HG03025 (cell line): Measurements from ENCODE around the gene PCOLCE2.
"Not testable (repeated sequence)": the region's sequence is repeated elsewhere in the genome, so short reads cannot be mapped to it uniquely, and the experiment has no call there.

ENCODE experiments used
- ATAC-seq: cut with Tn5 transposase; IDR thresholded peaks from one replicate; pipeline ENCODE4 v1.9.1; 2021; ENCODE audit warnings: mild to moderate bottlenecking, moderate library complexity; ENCODE audit not compliant: unreplicated experiment, low FRiP score

PCOLCE2 gene

DNA sequence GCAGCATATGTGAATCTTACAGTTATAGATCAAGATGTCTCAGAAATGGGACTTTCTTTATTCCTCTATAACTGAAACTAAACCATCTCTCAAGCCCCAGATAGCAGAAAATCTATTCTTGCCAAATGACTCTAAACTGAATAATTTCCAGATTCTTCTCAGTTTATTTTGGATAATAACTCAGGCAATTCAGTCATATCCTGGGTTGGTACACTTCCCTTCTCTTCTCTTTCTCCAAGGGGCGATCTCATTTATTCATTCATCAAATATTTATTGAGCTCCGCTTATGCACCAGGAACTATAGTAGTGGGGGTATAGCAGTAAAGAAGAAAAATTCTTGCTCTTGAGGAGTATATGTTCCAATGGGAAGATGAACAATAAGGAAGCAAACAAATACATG lies 13.5 kb upstream of the PCOLCE2 start:
- no peak for ATAC-seq

GRCh38 chr3:142898346-142899213 lies 9.7 kb upstream of the PCOLCE2 start:
- ATAC-seq, result no peak

DNA sequence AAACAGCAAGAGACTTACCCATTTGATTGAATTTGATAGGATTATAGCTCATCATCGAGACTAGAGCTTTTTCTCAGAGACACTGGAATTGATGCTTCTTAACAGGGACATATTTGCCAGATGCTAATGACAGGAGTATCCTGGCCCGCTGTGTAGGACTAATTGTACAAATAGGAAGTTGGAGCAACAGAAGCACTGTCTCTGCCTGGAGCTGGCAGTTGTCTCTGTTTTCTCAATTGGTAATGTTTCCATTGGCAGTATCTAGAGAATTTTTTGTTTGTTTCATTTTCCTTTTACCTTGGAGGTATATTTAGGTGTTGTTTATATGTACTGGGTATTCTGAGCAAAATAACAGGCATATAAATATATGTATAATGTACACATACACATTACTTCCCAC lies 8.9 kb upstream of the PCOLCE2 start:
- no peak for ATAC-seq

- ATAC-seq, result no peak
Observed at GRCh38 chr3:142896996-142897395, 8.1 kb upstream of the PCOLCE2 start.

DNA sequence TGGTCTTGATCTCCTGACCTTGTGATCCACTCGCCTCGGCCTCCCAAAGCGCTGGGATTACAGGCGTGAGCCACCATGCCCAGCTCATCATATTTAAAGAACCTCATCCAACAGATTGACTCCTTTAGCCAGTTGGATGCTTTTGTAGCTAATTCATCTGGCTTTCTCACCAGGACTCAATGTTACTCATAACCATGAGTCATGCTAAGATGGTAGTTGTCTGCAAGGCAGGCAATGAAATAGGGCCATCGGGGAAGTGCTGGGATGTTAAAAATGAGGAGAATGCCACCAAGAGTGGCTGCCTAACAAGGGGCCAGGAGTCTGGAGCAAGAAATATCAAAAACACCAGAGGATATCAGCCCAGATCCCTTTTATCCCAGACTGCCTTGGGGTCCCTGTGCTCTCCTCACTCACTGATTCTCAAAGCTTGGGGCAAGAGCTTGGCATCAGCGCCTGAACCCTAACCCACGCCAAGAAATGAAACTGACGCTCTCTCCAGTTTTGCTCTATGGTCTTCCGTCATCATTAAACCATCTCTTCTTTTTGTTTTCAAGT lies 7.4 kb upstream of the PCOLCE2 start:
- no peak for ATAC-seq

DNA sequence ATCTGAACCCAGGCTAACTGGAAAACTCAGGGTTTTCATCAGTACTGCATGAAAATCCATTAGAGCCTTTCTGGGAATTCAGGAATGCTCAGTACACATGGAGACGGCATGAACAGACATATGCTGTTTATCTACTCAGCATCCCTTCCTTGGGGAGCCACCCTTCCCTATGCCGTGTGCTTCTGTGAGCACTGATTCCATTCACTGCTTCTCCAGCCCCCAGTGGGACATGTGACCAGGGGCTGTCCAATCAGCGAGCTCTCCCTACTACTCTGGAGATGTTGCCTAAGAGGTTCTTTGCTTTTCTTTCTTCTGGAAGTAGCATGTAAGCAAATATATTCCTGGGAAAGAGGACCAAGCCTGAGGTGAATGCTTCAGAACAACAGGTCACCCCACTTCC lies 5.6 kb upstream of the PCOLCE2 start:
- ATAC-seq, result no peak

- ATAC-seq, result no peak
Observed at GRCh38 chr3:142892714-142893113, 3.8 kb upstream of the PCOLCE2 start.

DNA sequence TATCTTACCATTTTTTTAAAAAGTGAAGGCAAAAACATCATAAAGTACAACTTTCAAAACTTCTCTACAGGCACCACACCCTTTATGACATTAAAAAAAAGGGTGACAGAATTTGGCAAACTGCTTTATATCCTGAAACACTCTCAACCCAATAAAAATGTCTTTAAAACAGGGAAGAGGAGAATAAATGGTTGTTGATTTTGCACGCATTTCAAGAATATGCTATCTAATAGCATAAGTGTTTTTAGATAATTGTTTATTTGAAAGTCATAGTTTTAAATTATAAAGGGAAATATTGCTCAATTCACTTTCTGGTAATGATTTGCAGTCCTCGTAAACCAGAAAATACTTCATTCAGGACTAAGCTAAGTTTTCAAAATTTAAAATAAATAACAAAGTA lies 1.7 kb upstream of the PCOLCE2 start:
- no peak for ATAC-seq

DNA sequence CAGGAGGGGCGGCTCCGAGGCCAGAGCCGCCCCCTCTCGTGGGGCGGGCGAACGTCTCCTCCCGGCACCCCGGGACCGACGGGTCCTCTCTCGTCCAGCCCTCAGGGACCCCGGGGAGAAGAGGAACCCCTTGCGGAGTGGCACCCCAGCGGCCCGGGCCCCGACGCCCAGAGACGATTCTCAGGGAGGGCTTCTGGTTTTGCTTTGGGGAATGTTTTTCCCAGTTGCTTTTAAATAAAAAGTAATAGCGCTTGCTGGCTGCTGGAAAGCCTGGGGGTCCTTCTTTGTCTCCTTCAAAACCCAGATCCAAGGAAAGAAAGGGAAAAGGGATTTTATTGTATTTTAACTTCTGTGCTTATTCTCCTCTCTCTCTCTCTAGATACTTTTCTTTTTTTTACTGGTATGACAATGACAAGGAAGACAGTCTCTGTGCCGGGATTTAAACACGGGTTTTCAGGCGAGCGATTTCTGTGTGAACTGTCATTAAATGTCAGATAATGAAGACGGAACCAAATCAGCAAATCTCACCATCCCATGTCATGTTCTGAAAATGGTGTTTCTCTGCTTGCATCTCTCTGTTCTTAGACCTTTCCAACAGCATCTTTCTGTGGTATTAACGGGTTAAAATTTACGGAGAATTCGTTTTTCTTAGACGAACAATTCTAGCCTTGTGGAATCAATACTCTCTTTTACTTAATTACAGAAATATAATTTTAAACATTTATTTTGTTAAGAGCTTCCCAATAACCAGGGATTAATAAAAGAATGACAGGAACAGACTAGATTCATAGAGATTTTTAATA lies 530 bp upstream of the PCOLCE2 start:
- no peak for ATAC-seq

- ATAC-seq, result no peak
Observed at GRCh38 chr3:142888099-142888480, 793 bp downstream of the PCOLCE2 start.

DNA sequence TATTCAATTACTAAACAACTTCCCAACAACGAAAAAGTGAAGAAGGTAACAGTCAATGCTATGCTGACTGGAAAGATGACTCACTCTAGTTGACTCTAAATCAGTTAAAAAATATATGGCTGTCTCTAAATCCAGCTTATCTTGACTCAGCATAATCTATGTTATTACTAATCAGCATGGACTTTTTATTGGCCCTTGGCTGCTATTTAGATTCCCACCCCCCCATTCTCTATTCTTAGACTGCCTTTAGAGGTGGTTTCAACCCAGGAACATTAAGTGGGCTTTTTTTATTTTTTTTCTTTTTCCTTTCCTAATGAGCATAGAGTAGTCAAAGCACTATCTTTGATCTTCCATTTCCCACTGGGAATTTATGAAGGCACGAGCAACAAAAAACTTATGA lies 1.9 kb downstream of the PCOLCE2 start:
- no peak for ATAC-seq

- no peak for ATAC-seq
Observed at GRCh38 chr3:142886021-142886420, 2.9 kb downstream of the PCOLCE2 start.

DNA sequence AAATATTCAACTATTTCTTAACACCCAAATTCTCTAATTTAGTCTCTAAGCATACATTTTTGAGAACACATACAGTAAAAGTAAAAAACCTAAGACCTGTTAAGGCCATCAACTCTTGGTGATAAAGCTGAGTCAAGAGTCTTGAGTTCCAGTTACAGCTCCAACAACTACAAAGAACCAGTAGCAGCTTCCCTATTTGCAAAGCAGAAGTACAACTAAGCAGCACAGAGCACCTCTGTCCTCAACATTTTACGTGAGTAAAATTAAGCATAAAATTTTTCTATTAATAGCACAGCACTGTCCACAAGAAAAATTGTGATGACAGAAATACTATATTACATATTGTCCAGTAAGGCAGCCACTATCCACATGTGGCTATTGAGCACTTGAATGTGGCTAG lies 4.4 kb downstream of the PCOLCE2 start:
- no peak for ATAC-seq

DNA sequence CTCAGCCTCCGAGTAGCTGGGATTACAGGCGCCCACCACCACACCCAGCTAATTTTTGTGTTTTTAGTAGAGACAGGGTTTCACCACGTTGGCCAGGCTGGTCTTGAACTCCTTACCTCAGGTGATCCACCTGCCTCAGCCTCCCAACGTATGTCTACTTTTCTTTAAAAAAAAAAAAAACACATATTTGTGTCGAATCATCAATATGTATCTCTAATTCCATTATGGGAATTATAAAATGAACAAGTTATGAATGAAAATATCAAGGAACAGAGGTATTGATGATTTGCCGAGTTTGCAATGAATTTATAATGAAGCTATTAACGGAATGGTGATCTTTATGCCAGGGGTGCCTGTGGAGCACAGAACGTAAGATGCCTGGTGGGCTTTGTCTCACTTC lies 5.3 kb downstream of the PCOLCE2 start:
- not testable (repeated sequence) for ATAC-seq

DNA sequence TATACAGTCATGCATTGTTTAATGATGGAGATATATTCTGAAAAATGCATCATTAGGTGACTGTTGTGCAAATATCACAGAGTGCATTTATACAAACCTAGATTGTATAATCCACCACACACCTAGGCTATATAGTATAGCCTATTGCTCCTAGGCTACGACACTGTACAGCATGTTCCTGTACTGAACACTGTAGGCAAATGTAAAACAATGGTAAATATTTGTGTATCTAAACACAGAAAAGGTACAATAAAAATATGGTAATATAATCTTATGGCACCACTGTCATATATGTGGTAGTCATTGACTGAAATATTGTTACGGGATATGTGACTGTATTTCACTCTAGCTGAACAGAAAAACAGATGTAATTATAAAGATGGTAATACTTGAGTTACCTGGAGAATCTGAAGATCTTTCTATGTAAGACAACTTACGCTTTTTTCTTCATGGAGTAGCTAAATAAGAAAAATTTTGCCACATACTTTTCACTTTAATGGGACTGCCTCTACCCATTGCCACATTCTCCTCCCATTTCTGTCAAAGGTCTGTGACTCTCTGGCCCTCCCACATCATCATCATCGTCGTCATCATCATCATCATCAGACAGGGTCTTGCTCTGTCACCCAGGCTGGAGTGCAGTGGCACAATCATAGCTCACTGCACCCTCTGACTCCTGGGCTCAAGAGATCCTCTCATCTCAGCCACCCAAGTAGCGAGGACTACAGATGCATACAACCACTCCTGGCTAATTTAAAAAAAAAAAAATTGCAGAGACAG lies 7.2 kb downstream of the PCOLCE2 start:
- no peak for ATAC-seq

DNA sequence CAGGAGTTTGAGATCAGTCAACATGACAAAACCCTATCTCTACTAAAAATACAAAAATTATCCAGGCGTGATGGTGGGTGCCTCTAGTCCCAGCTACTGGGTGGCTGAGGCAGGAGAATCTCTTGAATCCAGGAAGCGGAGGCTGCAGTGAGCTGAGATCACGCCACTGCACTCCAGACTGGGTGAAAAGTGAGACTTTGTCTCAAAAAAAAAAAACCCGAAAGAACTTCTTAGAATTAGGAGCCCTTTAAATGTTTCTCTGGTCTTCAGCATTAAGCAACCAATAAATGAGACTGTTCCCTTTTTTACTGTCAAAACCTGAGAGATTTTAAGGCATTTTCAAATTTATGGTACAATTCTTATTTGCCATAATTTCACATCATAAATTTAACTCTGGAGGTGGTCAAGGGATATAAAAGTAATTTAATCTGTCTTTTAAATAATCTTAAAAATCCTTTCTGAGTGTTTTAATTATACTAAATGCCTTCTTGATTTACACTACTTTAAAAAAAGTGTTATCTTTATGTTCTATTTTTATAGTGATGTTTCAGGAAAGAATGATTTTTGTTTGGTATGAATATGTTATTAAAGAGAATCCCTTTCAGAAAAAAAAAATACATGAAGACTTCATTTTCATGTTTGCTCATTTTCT lies 10.1 kb downstream of the PCOLCE2 start:
- ATAC-seq, result no peak

GRCh38 chr3:142876417-142876816 lies 12.5 kb downstream of the PCOLCE2 start:
- no peak for ATAC-seq

DNA sequence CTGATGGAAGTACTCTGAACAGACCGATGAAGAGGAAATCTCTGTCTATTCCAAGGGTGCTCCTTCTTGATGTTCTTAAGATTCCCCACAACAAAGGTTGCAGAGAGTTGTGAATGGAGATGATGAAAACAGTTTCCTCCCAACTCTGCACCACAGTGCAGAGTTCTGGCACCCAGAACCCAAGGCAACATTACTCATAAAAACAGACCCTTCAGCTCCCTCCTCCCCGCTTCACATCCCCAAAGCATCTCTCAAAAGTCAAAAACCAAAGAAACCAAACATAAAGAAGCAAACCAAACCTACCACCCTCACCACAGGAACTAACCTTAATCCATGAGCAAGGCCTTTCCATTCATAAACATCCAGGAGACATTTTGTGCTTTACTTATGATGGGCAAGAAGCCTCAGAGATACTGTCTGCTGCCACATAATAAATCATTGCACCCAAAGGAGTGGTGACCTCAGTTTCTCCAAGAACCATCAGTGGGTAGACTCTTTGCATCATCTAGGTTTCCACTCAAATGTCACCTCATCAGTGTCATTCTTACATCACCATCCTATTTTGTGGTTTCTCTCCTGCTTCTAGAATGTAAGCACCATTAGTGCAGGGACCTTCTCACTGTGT lies 13.2 kb downstream of the PCOLCE2 start:
- no peak for ATAC-seq

- no peak for ATAC-seq
Observed at GRCh38 chr3:142875099-142875498, 13.8 kb downstream of the PCOLCE2 start.

- ATAC-seq, result not testable (repeated sequence)
Observed at GRCh38 chr3:142868382-142868781, 20.5 kb downstream of the PCOLCE2 start.
